GM19467 (cell line): ENCODE data around the gene ZNF184.

Experiments
- ATAC-seq: cut with Tn5 transposase; IDR thresholded peaks from one replicate; pipeline ENCODE4 v1.9.1; 2021; ENCODE audit warnings: mild to moderate bottlenecking, moderate library complexity; ENCODE audit not compliant: unreplicated experiment

ZNF184 gene

GRCh38 chr6:27479319-27480182 lies 6.6 kb upstream of the ZNF184 start:
- ATAC-seq, result peak; percentile 42

DNA sequence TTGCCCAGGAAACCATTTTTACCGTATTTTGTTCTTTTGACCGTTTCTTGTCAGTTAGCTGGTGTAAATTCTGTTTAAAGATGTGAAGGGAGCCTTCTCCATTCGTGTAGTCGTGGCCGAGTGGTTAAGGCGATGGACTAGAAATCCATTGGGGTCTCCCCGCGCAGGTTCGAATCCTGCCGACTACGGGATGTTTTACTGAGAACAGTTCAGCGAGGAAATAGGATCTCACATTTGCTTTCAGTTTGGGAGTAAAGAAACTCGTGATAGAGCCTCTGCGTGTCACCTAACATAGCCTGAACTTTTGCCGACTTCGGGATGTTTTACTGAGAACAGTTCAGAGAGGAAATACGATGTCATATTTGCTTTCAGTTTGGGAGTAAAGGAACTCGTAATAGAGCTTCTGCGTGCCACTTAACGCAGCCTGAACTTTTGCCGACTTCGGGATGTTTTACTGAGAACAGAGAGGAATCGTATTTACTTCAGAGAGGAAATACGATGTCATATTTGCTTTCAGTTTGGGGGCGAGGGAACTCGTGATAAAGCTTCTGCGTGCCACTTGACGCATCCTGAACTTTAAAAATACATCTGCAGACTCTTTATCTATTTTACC lies 5.9 kb upstream of the ZNF184 start:
- peak; percentile 65 for ATAC-seq

GRCh38 chr6:27478141-27478705 lies 5.3 kb upstream of the ZNF184 start:
- peak; percentile 14 for ATAC-seq

DNA sequence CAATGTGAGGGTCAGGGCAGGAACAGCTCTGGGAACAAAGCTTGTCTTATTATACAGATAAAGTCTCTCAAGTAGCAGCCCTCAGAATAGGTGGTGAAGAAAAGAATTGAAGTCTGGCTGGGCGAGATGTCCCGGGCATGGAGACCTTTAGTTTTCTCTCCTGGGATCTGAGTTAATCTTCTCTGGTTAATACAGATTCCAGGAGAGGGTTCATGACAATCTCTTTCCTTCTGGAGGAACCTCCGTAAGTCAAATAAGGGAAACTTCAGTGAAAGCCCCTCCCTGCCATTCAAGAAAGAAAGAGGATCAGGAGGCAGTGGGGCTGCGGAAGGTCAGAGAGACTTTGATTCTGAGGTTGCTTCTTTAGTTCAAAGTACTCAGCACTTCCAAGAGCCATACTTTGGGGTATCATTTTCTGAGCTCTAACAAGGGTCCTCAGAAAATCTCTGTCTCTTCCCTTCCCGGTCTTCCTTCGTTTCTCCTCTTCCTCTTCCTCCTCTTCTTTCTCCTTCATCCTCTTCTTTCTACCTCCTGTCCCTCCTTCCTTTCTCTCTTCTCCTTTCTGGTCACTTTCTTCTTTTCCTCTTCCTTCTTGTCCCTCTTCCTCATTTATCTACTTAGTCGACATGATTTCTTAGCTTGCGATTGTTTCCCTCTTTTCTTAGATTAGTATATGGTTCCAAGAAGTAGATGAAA lies 4.6 kb upstream of the ZNF184 start:
- no peak for ATAC-seq

GRCh38 chr6:27476090-27476489 lies 3.2 kb upstream of the ZNF184 start:
- no peak for ATAC-seq

- ATAC-seq, result no peak
These were observed 1.8 kb upstream of the ZNF184 start for GRCh38 chr6:27474672-27475071.

GRCh38 chr6:27474172-27474465 lies 1.2 kb upstream of the ZNF184 start:
- no peak for ATAC-seq

DNA sequence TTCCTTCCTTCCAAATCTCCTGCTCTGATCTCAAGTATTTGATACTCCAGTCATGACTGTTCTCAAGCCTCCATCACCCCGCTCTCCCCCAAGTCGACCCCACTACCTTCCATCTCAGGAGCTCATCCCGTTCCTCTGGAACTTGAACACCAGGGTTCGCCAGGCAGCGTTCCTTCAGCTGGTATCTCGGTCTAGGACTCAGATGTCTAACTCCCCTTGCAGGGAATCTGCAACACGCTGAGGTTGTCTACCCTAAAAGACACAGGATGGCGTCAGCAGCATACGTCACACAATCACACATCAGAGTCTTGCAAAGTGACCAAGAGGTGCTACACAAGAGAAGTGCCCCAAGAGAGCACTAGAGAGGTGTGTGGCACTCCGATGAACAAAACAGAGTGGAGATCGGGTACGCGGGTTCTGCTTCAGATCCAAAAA lies 706 bp downstream of the ZNF184 start:
- peak; percentile 36 for ATAC-seq

DNA sequence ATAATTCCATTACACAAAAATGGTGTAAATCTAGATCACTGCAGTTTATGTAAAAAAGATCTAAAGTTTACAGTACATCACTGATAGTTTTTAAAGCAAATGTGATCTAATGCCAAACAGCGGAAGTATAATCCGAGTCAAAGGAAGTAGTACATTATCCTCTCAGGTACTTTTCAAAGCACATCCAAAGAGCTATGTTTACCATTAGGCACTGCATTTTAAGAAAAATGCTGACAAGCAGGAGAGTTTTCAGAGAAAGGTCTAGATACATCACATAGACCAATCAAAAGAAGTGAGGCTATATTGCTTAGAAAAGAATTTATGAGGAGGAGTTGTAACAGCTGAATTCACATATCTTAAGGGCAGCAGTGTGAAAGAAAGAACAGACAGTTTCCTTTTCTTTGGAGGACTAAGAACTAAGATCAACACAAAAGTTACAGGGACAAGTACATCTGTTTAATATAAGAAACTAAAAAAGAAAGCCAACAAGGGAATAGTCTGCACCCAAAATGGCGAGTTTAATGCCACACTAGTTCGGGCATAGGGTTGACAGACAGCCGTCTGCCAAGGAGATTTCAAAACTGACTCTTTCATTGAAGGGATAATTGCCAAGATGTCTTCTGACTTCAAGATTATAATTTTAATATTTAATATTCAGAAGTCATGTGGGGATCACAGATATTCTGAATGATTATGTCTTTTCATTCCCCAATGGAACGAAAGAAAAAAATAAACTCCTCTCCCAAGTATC lies 1.4 kb downstream of the ZNF184 start:
- no peak for ATAC-seq

GRCh38 chr6:27470023-27470422 lies 2.9 kb downstream of the ZNF184 start:
- ATAC-seq, result no peak

- ATAC-seq, result no peak
These were observed 4.6 kb downstream of the ZNF184 start for GRCh38 chr6:27468334-27468733.

DNA sequence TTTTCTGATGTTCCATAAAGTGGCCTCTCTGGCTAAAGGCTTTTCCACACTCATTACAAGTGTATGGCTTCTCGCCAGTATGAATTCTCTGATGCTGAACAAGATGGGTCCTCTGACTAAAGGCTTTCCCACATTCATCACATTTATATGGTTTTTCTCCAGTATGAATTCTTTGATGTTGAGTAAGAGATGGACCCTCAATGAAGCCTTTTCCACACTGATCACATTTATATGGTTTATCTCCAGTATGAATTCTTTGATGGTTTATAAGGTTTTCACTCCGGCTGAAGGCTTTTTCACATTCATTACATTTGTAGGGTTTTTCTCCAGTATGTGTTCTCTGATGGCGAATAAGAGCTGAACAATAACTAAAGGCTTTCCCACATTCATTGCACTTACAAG lies 20.4 kb downstream of the ZNF184 start:
- ATAC-seq, result no peak

DNA sequence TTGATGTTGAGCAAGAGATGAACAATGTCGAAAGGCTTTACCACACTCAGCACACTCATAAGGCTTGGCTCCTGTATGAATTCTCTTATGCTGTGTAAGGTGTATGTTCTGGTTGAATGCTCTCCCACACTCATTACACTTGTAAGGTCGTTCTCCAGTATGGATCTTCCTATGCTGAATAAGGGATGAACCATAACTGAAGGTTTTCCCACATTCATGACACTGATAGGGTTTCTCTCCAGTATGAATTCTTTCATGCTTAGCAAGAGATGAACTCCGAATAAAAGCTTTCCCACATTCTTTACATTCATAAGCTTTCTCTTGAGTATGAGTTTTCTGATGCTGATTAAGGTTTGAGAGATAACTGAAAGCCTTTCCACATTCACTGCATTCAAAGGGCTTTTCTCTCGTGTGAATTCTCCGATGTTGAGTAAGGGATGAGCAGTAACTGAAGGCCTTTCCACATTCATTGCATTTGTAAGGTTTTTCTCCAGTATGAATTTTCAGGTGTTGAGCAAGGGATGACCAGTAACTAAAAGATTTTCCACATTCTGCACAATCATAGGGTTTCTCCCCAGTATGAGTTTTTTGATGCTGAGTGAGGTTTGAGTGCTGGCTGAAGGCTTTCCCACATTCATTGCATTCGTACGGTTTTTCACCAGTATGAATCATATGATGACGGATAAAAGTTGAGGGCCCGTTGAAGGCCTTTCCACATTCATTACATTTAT lies 21.1 kb downstream of the ZNF184 start:
- no peak for ATAC-seq

- no peak for ATAC-seq
These were observed 24.4 kb downstream of the ZNF184 start for GRCh38 chr6:27448456-27448855.

- ATAC-seq, result no peak
These were observed 30.0 kb downstream of the ZNF184 start for GRCh38 chr6:27442932-27443331.

DNA sequence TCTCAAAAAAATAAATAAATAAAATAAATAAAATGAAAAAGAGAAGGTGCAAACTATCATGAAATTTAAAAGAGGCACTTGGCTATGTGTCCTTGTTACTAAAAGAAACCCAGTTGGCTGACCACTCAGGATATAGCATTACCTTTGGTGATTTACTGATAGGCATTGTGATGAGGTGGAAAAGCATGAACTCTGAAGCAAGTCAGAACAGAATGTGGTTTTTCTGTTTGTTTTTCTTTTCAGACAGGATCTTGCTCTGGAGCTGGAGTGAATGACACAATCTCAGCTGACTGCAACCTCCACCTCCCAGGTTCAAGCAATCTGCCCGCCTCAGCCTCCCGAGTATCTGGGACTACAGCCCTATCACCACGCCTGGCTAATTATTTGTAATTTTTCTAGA lies 31.9 kb downstream of the ZNF184 start:
- ATAC-seq, result no peak

GRCh38 chr6:27439371-27439770 lies 33.5 kb downstream of the ZNF184 start:
- ATAC-seq, result no peak

DNA sequence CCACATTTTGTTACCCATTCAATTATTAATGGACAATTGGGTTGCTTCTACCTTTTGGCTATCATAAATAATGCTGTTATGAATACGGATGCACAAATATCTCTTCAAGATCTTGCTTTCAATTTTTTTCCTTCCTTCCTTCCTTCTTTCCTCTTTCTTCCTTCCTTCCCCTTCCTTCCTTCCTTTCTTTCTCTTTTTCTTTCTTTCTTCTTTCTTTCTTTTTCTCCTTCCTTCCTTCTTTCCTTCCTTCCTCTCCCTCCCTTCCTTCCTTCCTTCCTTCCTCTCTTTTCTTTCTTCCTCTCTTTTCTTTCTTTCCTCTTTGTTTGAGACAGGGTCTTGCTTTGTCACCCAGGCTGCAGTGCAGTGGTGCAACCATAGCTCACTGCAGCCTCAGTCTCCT lies 39.2 kb downstream of the ZNF184 start:
- no peak for ATAC-seq

DNA sequence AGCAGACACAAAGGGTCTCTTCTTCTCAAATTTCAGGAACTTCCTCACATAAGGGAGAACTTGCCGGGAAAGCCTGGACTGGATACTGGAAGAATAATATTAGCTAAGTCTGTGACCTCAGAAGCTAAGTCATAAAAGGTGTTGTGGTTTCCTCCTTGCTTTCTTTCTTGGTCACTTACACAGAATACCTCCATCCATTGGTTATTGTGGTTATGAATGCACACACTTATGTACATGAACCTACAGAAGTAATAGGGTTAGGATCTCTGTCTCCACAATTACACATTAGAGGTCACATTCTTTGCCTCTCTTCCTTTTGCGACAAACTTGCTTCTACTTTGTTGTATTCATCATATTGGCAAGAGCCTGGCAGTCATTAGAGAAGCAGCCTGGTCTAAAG lies 43.9 kb downstream of the ZNF184 start:
- no peak for ATAC-seq

DNA sequence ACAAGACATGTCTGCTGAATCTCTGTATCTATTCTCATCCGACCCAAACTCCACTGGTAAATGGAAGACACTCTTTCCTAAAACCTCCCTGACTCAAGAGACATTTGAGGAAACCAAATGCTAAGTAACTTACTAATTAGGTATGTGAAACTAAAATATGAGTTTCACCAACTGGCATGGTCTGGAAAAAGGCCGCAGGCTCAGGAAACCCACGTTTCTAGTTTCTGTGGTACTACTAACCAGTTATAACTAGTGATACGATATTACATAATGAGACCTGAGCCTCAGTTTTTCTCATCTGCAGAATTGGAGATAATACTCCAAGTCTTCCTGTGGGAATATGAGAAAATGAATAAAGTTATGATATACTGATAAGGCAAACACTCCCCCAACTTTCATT lies 44.4 kb downstream of the ZNF184 start:
- no peak for ATAC-seq
